ENCODE results near the gene BRD9. TPM values are rescaled to one million over a fixed set of nuclear protein-coding genes. Genes with fewer than 3 reads are reported as not detected.

The BRD9 gene
- total and polyA plus RNA-seq, 9 donors, result 18.6 to 42.1 (median 32.0) TPM

GRCh38 chr5:863244-863805, 29.3 kb downstream of the BRD9 start:
- Histone ChIP-seq H3K36me3 (no peaks in the 10 kb centered on the region), H3K4me3 (no peak overlapping the region), H3K4me1 (ENCODE audit: insufficient read depth) (peaks cover 11% of the 10 kb centered on the region), H3K9me3 (no peaks in the 10 kb centered on the region), H3K27ac (no peak overlapping the region), H3K27me3 (no peaks in the 10 kb centered on the region)
- no peak for TF ChIP-seq POLR2A (IDR thresholded peaks at IDR 0.05)
- TF ChIP-seq CTCF (IDR thresholded peaks at IDR 0.05), result no peak
- no peak for TF ChIP-seq EP300 (IDR thresholded peaks at IDR 0.05)
- WGBS, 3 donors, result 87 to 88% (median 88%) methylated on average over 9 to 16 of the region's 16 CpGs
- intact Hi-C loops (cut with DNase I), result no loop called here
- no peak for DNase-seq

DNA sequence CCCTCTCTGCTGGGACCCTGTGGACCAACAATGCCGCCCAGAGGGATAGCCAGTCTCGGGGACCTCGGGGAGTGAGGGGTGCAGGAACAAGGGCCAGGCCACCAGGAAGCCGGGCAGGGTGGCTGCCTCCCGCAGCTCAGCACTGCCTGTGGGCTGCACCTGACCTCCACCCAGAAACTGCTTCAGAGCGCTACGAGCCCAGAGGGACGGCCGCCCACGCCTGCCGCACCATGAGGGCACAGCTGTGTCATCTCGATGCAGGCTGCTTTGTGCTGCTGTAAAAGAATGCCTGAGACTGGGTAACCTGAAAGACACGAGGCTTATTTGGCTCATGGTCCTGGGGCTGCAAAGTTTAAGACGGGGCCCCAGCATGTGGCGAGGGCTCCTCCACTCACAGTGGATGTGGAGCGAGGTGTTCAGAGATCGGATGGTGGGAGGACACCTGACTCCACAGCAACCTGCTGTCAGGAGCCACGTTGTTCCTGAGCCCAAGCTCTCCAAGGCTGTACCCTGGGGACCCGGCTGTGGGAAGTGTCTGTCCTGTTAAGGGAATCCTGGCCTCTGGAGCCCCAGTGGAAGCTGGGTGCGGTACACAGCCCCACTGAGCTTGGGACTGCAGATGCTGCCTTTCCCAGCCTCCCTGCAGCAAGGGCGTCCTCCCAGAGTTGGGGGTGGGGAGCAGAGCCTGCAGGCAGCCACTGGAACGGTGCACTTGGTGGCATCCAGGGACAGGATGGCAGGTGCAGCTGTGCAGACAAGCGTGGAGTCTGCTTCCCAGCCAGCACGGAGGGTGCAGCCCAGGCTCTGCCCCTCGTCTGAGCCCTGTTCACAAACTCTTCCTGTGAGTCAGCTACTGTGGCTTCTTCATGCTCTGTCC, 30.0 kb downstream of the BRD9 start:
- H3K9me3 ChIP-seq, result no peaks in the 10 kb centered on the region
- intact Hi-C loops (cut with DNase I), result no loop called here
- TF ChIP-seq POLR2A (IDR thresholded peaks at IDR 0.05) (no peak), EP300 (IDR thresholded peaks at IDR 0.05) (no peak), CTCF (IDR thresholded peaks at IDR 0.05) (no peak)
- H3K27ac ChIP-seq, result no peak overlapping the region
- no peaks in the 10 kb centered on the region for H3K36me3 ChIP-seq
- H3K27me3 ChIP-seq, result no peaks in the 10 kb centered on the region
- DNase-seq, result no peak
- 78 to 79% (median 79%) methylated on average over 24 to 25 of the region's 25 CpGs for WGBS, 3 donors
- H3K4me1 ChIP-seq (ENCODE audit: insufficient read depth), result peaks cover 11% of the 10 kb centered on the region
- H3K4me3 ChIP-seq, result no peak overlapping the region

GRCh38 chr5:861442-862366, 30.9 kb downstream of the BRD9 start:
- Histone ChIP-seq H3K36me3 (no peaks in the 10 kb centered on the region), H3K4me1 (ENCODE audit: insufficient read depth) (peaks cover 11% of the 10 kb centered on the region)
- TF ChIP-seq POLR2A (IDR thresholded peaks at IDR 0.05) (no peak), CTCF (IDR thresholded peaks at IDR 0.05) (no peak), EP300 (IDR thresholded peaks at IDR 0.05) (no peak)

DNA sequence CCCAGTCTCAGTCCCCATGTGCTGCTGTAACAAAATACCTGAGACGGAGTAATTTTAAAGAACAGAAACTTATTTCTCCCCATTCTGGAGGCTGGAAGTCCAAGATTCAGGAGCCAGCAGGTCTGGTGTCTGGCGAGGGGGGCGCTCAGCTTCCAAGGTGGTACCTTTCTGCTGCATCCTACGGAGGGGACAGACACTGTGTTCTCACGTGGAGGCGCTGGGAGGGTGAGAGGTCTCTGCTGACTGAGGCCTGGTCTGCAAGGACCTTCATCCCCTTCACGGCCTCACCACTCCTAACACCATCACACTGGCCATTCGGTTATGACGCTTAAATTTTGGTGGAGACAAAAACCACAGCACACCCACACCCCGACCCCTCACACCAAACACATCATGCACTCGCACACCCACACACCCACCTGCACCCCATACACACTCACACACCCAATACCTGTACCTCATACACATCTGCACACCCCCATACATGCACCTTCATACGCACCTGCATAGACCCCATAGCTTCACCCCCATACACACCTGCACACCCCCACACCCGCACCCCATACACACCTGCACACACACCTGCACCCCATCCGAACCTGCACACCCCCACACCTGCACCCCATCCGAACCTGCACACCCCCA, 32.0 kb downstream of the BRD9 start:
- H3K36me3 ChIP-seq, result no peaks in the 10 kb centered on the region
- H3K4me1 ChIP-seq (ENCODE audit: insufficient read depth), result peaks cover 10% of the 10 kb centered on the region
- 88 to 91% (median 88%) methylated on average over 15 of the region's 15 CpGs for WGBS, 3 donors
- H3K27me3 ChIP-seq, result no peaks in the 10 kb centered on the region
- DNase-seq, result no peak
- no peak overlapping the region for H3K4me3 ChIP-seq
- no peaks in the 10 kb centered on the region for H3K9me3 ChIP-seq
- no peak overlapping the region for H3K27ac ChIP-seq
- intact Hi-C loops (cut with DNase I), result no loop called here
- TF ChIP-seq CTCF (IDR thresholded peaks at IDR 0.05), result no peak
- no peak for TF ChIP-seq POLR2A (IDR thresholded peaks at IDR 0.05)
- TF ChIP-seq EP300 (IDR thresholded peaks at IDR 0.05), result no peak

More at GRCh38 chr5:861442-862366, 30.9 kb downstream of the BRD9 start:
- H3K27me3 ChIP-seq, result no peaks in the 10 kb centered on the region
- 74 to 79% (median 78%) methylated on average over 19 to 22 of the region's 22 CpGs for WGBS, 3 donors
- no peaks in the 10 kb centered on the region for H3K9me3 ChIP-seq
- no peak overlapping the region for H3K27ac ChIP-seq
- intact Hi-C loops (cut with DNase I), result no loop called here
- no peak for DNase-seq
- no peak overlapping the region for H3K4me3 ChIP-seq

Data from ovary (tissue), 9 donors.